ENCODE results near the gene HLA-DPB1. TPM values are rescaled to one million over a fixed set of nuclear protein-coding genes. Genes with fewer than 3 reads are reported as not detected.

The HLA-DPB1 gene
- total RNA-seq, 1 experiment from 2014 or later, result 2.7 TPM

GRCh38 chr6:33108307-33108706 is 32.5 kb downstream of the HLA-DPB1 start:
- intact Hi-C loops (cut with micrococcal nuclease; ENCODE audit: unreplicated experiment), result no loop called here
- DNase-seq (ENCODE audit: low spot score), result no peak
- H3K27me3 ChIP-seq (replicated peaks; ENCODE audit: insufficient read depth, low read depth, low read length, poor library complexity), result peaks cover 47% of the 10 kb centered on the region

DNA sequence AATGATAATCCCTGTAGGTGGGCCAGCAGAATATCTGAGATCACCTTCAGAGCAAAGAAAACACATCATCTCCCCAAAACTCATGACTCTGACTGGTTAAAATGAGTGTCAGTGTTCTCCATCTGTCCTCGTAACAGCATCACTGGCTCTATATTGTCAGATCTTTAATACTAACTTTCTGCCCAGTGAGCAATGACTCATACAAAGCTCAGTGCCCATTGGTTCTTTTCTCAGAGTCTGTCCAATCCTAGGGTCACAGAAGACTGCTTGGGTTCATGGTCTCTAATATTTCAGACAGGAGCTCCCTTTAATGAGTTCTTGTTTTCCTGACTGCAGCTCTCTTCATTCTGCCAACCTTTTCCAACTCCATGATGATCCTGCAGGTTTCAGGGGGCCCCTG is 36.4 kb downstream of the HLA-DPB1 start:
- H3K36me3 ChIP-seq (ENCODE audit: insufficient read depth, low read length, poor library complexity, severe bottlenecking), result no peaks in the 10 kb centered on the region
- CTCF ChIA-PET, result interaction anchor here (0.5 kb wide), 1 partner anchor 113 kb away, joined by 3 read pairs; no protein-coding TSS in a partner anchor
- H3K4me1 ChIP-seq (ENCODE audit: insufficient read depth, low read length, poor library complexity, severe bottlenecking), result no peaks in the 10 kb centered on the region
- no peak overlapping the region for H3K4me3 ChIP-seq (ENCODE audit: low read depth, low read length, poor library complexity, severe bottlenecking)
- BruUV-seq (replicated peaks), result no TSS peak
- TF ChIP-seq EZH2 (IDR thresholded peaks at IDR 0.05; ENCODE audit: borderline replicate concordance, low read depth, low read length, poor library complexity, severe bottlenecking), result no peak
- TF ChIP-seq, protein P1, sequence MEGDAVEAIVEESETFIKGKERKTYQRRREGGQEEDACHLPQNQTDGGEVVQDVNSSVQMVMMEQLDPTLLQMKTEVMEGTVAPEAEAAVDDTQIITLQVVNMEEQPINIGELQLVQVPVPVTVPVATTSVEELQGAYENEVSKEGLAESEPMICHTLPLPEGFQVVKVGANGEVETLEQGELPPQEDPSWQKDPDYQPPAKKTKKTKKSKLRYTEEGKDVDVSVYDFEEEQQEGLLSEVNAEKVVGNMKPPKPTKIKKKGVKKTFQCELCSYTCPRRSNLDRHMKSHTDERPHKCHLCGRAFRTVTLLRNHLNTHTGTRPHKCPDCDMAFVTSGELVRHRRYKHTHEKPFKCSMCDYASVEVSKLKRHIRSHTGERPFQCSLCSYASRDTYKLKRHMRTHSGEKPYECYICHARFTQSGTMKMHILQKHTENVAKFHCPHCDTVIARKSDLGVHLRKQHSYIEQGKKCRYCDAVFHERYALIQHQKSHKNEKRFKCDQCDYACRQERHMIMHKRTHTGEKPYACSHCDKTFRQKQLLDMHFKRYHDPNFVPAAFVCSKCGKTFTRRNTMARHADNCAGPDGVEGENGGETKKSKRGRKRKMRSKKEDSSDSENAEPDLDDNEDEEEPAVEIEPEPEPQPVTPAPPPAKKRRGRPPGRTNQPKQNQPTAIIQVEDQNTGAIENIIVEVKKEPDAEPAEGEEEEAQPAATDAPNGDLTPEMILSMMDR (conservative IDR thresholded peaks at IDR 0.05; ENCODE audit: low read depth, low read length), result no peak
- intact Hi-C loops (cut with micrococcal nuclease; ENCODE audit: unreplicated experiment), result no loop called here
- H3K27me3 ChIP-seq (replicated peaks; ENCODE audit: insufficient read depth, low read depth, low read length, poor library complexity), result peaks cover 66% of the 10 kb centered on the region
- no peaks in the 10 kb centered on the region for H3K9me3 ChIP-seq (ENCODE audit: low read depth, low read length, poor library complexity, severe bottlenecking)
- DNase-seq (ENCODE audit: low spot score), result peak; percentile 59
- H3K27ac ChIP-seq (ENCODE audit: low read depth, low read length, poor library complexity, severe bottlenecking), result no peak overlapping the region
- POLR2A ChIA-PET (ENCODE audit: low non-redundant PET), result no interaction called here

More at GRCh38 chr6:33108307-33108706, 32.5 kb downstream of the HLA-DPB1 start:
- Histone ChIP-seq H3K36me3 (ENCODE audit: insufficient read depth, low read length, poor library complexity, severe bottlenecking) (no peaks in the 10 kb centered on the region), H3K9me3 (ENCODE audit: low read depth, low read length, poor library complexity, severe bottlenecking) (no peaks in the 10 kb centered on the region), H3K4me3 (ENCODE audit: low read depth, low read length, poor library complexity, severe bottlenecking) (no peak overlapping the region), H3K27ac (ENCODE audit: low read depth, low read length, poor library complexity, severe bottlenecking) (no peak overlapping the region), H3K4me1 (ENCODE audit: insufficient read depth, low read length, poor library complexity, severe bottlenecking) (no peaks in the 10 kb centered on the region)
- no peak for TF ChIP-seq EZH2 (IDR thresholded peaks at IDR 0.05; ENCODE audit: borderline replicate concordance, low read depth, low read length, poor library complexity, severe bottlenecking)
- TF ChIP-seq, protein P1 (conservative IDR thresholded peaks at IDR 0.05; ENCODE audit: low read depth, low read length), result no peak
- BruUV-seq (replicated peaks), result no TSS peak
- CTCF ChIA-PET, result no interaction called here
- POLR2A ChIA-PET (ENCODE audit: low non-redundant PET), result no interaction called here

GRCh38 chr6:33113755-33114154 is 38.0 kb downstream of the HLA-DPB1 start:
- POLR2A ChIA-PET (ENCODE audit: low non-redundant PET), result no interaction called here
- H3K27me3 ChIP-seq (replicated peaks; ENCODE audit: insufficient read depth, low read depth, low read length, poor library complexity), result peaks cover 57% of the 10 kb centered on the region
- CTCF ChIA-PET, result no interaction called here

More at GRCh38 chr6:33113755-33114154, 38.0 kb downstream of the HLA-DPB1 start:
- intact Hi-C loops (cut with micrococcal nuclease; ENCODE audit: unreplicated experiment), result no loop called here
- Histone ChIP-seq H3K27ac (ENCODE audit: low read depth, low read length, poor library complexity, severe bottlenecking) (no peak overlapping the region), H3K4me3 (ENCODE audit: low read depth, low read length, poor library complexity, severe bottlenecking) (no peak overlapping the region), H3K4me1 (ENCODE audit: insufficient read depth, low read length, poor library complexity, severe bottlenecking) (peaks cover 5% of the 10 kb centered on the region), H3K36me3 (ENCODE audit: insufficient read depth, low read length, poor library complexity, severe bottlenecking) (no peaks in the 10 kb centered on the region), H3K9me3 (ENCODE audit: low read depth, low read length, poor library complexity, severe bottlenecking) (no peaks in the 10 kb centered on the region)
- no peak for DNase-seq (ENCODE audit: low spot score)
- TF ChIP-seq EZH2 (IDR thresholded peaks at IDR 0.05; ENCODE audit: borderline replicate concordance, low read depth, low read length, poor library complexity, severe bottlenecking), result no peak
- TF ChIP-seq, protein P1 (conservative IDR thresholded peaks at IDR 0.05; ENCODE audit: low read depth, low read length), result no peak
- no TSS peak for BruUV-seq (replicated peaks)
